Upper lobe of left lung (tissue), 4 donors: ENCODE data around the gene CARD19.

Source experiments
- CTCF ChIP-seq, 6 experiments: fragments of 450-650 bp in 4 of 6; fragments of 200-600 bp in 2 of 6; sonication (generic) in 2 of 6; IDR thresholded peaks; one replicate each; pipeline ENCODE4 v1.5.1; 2016 to 2019; ENCODE audit warnings: antibody characterized with exemption in 6 of 6
- EP300 ChIP-seq, 4 donors: sonication (generic); formaldehyde crosslinking; IDR thresholded peaks; one replicate each; pipeline ENCODE4 v1.5.1; 2017; ENCODE audit warnings: antibody characterized with exemption in 4 of 4, control low read depth in 2 of 4
- POLR2A ChIP-seq, 4 donors: fragments of 450-650 bp; IDR thresholded peaks; one replicate each; pipeline ENCODE4 v1.5.1; 2016 to 2017; ENCODE audit warnings: antibody characterized with exemption in 4 of 4, mild to moderate bottlenecking in 2 of 4
- POLR2AphosphoS5 ChIP-seq, 2 donors: sonication (generic); formaldehyde crosslinking; IDR thresholded peaks; one replicate each; pipeline ENCODE4 v1.5.1; 2017; ENCODE audit warnings: antibody characterized with exemption in 2 of 2

GRCh38 chr9:93121316-93122241 is 25.6 kb downstream of the CARD19 start:
- TF ChIP-seq CTCF (IDR thresholded peaks at IDR 0.05) (no peak), POLR2AphosphoS5 (IDR thresholded peaks at IDR 0.05) (no peak), POLR2A (IDR thresholded peaks at IDR 0.05) (no peak), EP300 (IDR thresholded peaks at IDR 0.05) (no peak)
